Superior temporal gyrus (tissue), 1 donor: ENCODE measurements around the gene SRPK1.

Experiments
- DNase-seq: peaks from one replicate; pipeline ENCODE4 v3.0.0-alpha.2; 2016; ENCODE audit errors: extremely low spot score

Gene SRPK1

DNA sequence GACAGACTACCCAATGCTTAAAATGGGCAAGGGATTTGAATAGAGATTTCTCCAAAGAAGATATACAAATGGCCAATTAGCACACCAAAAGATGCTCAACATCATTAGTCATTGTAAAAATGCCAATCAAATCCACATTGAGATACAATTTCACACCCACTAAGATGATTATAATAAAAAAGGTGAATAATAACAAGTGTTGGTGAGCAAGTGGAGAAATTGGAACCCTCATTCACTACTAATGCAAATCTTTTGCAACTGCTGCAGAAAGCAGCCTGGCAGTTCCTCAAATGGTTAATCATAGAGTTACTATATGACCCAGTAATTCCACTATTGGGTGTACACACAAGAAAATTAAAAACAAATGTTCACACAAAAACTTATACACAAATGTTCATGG is 103.4 kb downstream of the SRPK1 start:
- DNase-seq = no peak

- DNase-seq = no peak
Measured at GRCh38 chr6:35811699-35811995, 109.3 kb downstream of the SRPK1 start.

DNA sequence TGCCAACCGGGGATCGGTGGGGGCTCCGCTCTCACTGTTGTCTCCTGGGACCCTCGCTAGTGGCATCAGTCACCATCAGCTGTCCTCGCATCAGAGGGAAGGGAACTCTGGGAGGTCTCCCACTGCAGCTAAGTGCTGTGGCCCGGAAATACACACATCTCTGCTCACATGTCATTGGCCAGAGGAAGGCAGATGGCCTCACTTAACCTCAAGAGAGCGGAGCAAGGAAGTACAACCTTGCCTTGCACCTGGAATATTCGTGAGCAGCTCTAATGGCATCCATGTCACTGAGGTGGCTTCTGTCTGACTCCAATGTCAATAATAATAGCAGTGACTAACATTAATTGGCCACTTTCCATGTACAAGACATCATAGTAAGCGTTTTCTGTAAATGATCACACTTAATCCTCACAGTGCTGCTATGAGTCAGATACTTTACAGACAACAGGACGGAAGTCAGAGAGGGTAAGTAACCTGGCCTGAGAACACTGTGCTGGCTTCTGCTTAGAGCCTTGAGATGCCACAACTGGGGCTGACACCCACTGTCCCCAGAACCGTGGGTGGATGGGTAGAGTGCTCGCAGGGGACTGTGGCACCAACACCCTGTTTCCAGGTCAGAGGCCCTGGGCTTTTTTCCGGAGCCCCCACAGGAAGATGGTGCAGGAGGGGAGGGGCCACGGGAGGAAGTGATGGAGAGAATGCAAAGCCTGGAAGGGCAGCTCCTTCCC is 109.8 kb downstream of the SRPK1 start:
- DNase-seq = no peak

GRCh38 chr6:35809809-35810208 is 111.1 kb downstream of the SRPK1 start:
- DNase-seq = no peak

GRCh38 chr6:35808688-35809087 is 112.2 kb downstream of the SRPK1 start:
- no peak for DNase-seq

- no peak for DNase-seq
Measured at GRCh38 chr6:35804996-35805736, 115.7 kb downstream of the SRPK1 start, which contains the start of gene LHFPL5. LHFPL5 (plus strand) TSS chr6:35805352; CDS start chr6:35805671, 319 bp downstream.

GRCh38 chr6:35801148-35801547 is 119.8 kb downstream of the SRPK1 start:
- DNase-seq = no peak

DNA sequence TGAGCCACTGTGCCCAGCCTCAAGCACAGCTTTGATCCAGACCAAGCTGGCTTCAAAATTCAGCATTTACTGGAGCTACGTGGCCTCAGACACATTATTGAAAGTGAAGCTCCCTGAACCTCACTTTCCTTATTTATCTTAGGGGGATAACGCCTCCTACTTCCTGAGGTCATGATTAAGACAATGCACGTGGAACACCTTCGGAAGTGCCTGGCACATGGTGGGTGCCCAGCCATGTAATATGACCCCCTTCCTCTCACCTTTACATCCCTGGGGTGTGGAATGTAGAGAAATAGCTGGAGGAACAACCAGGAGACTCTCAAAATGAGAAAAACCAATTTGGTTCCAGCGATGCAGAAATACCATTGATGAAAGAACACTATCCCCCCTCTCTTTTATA is 122.2 kb downstream of the SRPK1 start:
- no peak for DNase-seq

DNA sequence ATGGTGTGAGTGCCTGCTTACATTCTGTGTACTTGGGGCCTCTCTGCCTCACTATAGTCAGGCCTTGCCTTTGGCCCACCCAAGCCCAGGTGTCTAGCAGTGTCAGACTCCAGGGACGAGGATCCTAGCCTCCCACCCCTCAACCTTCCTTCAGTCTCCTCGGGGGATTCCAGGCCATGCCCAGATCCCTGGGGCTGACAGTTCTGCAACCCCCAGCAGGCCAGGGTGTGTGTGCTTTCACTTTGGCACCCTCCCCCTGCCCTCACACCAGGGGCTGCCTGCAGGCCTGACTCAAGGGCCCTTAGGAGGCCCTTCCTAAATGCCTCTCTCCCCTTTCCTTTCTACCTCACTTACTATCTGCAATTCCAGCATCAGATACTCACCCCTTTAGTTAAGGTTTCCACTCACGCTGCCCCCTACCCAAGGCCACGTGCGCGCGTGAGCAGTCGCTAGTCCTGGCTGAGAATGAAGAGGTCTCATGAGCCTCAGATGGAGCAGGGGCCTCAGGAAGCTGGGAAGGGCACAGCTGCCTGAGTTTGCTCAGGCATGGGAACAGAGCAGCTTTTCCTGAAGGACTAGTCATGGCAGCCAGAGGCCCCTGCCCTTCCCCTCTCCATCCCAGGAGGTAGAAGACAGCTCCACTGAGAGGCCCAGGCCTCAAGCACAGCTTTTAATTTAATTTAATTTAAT is 122.9 kb downstream of the SRPK1 start:
- no peak for DNase-seq

DNA sequence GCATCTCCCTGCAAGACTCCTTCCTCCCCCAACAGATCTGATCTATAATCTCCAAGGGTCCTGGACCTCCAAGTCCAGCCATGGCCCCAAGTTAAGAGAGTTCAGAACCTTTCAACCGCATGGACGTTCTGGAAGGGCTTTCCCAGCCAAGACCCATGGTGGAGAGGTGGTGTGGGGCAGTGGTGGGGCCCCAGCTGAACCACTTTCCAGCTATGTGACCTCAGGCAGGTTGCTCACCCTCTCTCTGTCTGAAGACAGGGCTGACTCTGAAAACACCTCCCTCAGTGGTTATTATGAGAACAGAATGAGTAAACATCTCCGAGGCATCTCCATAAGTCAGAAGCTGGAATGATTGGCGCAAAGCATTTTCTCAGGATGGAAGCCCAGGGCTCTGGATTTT is 124.7 kb downstream of the SRPK1 start:
- no peak for DNase-seq

DNA sequence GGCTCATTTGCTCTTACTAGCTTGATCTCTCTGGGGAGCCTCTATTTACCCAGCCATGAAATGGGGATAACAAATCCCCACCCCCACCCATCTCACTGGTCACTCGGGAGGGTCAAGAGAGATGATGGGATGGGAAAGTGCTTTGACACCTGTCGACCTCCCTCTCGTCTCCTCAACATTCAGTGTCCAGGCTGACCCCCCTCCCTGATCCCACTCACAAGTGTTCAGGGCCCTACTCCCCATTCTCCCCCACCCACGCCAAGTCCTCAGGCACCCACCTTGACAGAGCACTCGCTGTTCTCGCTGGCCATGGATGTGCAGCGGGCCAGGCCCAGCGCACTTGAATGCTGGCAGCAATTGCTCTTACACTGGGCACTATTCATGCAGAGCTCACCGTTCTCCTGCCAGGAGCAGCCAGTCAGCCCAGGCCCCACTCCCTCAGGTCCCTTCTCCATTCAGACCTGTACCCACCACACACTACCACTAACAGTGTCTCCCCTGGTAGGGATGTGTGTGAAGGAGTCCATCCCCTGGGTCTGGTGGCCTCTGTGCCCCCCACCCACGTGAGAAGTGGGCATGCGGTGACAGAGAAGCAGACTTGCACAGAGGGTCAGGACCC is 125.3 kb downstream of the SRPK1 start:
- DNase-seq = no peak

GRCh38 chr6:35794536-35795452 is 126.1 kb downstream of the SRPK1 start:
- no peak for DNase-seq

DNA sequence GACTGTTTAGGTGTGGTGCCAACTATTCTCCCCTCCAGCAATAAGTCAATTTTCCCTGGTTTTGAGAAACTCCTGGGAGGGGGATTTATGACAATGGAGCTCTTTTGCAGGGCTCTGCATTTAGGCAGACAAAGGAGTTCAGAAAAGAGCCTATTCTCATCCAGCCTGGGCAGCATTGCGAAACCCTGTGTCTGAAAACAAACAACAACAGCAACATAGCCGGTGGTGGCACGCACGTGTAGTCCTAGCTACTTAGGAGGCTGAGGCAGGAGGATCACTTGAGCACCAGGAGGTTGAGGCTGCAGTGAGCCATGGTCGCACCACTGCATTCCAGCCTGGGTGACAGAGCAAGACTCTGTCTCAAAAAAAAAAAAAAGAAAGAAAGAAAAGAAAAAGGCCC is 130.2 kb downstream of the SRPK1 start:
- DNase-seq = no peak

- no peak for DNase-seq
Measured at GRCh38 chr6:35788423-35788982, 132.4 kb downstream of the SRPK1 start.

GRCh38 chr6:35787266-35788218 is 133.4 kb downstream of the SRPK1 start:
- no peak for DNase-seq

DNA sequence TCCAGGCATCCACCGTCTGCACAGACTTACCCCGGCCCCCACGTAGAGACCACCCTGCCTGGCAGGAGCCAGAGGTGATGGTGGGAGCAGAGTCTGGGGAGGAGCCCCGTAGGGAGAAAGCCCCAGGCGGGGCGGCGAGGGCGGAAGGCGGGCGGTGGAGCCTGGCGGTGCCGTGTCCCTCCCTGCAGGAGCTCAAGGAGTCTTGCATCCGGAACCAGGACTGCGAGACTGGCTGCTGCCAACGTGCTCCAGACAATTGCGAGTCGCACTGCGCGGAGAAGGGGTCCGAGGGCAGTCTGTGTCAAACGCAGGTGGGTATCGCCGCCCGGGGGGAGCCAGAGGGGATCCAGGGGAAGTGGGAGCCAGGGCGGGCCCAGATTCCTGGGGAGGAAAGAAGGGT is 134.1 kb downstream of the SRPK1 start:
- DNase-seq = no peak

- no peak for DNase-seq
Measured at GRCh38 chr6:35786272-35786671, 134.6 kb downstream of the SRPK1 start.

- no peak for DNase-seq
Measured at GRCh38 chr6:35784200-35784599, 136.7 kb downstream of the SRPK1 start.
